ENCODE data around the gene RBBP8NL.

RBBP8NL gene

GRCh38 chr20:62423326-62423706, 4.0 kb downstream of the RBBP8NL start:
- no peak for DNase-seq (ENCODE audit: low spot score)
- TF ChIP-seq CTCF (IDR thresholded peaks at IDR 0.05; ENCODE audit: borderline replicate concordance, control extremely low read depth, extremely low read depth, insufficient read depth, missing control alignments) = no peak
- in situ Hi-C loops (cut with MboI; ENCODE audit: low sequenced_read_pairs, unreplicated experiment) = no loop called here

GRCh38 chr20:62422636-62423325, 4.6 kb downstream of the RBBP8NL start:
- no peak for TF ChIP-seq CTCF (IDR thresholded peaks at IDR 0.05; ENCODE audit: borderline replicate concordance, control extremely low read depth, extremely low read depth, insufficient read depth, missing control alignments)
- no peak for DNase-seq (ENCODE audit: low spot score)
- in situ Hi-C loops (cut with MboI; ENCODE audit: low sequenced_read_pairs, unreplicated experiment) = no loop called here

DNA sequence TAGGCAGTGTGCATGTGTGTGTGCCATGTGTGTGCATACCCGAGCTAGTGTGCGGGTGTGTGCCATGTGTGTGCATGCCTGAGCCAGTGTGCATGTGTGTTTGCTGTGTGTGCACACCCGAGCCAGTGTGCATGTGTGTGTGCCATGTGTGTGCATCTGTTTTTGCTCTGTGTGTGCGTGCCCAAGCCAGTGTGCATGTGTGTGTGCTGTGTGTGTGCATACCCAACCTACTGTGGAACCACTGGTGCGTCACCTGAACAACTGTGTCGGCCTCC, 5.7 kb downstream of the RBBP8NL start:
- DNase-seq (ENCODE audit: low spot score) = no peak
- TF ChIP-seq CTCF (IDR thresholded peaks at IDR 0.05; ENCODE audit: borderline replicate concordance, control extremely low read depth, extremely low read depth, insufficient read depth, missing control alignments) = no peak
- in situ Hi-C loops (cut with MboI; ENCODE audit: low sequenced_read_pairs, unreplicated experiment) = no loop called here

DNA sequence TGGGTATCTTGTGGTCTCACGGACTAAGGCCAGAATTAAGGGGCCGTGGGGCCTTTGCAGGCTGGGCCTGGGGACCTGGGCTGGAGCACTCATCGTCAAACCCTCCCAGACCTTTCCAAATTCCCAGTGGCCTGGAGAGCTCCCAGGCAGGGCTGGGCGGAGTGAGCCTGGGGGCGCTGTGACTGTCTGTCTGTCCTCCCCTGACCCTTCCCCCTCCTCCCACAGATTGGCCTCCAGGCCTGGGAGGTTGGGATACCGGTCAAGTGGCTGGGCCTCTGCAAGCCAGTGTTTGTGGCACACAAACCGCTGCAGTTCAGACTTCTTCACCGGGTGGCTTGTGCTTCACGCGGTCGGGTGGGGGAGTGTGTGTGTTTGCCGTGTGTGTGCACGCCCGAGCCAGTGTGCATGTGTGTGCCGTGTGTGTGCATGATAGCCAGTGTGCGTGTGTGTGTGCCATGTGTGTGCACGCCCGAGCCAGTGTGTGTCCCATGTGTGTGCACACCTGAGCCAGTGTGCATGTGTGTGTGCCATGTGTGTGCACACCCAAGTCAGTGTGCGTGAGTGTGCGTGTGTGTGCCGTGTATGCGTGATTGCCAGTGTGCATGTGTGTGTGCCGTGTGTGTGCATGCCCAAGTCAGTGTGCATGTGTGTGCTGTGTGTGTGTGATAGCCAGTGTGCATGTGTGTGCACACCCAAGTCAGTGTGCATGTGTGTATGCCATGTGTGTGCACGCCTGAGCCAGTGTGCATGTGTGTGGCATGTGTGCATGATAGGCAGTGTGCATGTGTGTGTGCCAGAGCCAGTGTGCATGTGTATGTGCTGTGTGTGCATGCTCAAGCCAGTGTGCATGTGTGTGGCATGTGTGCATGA, 6.3 kb downstream of the RBBP8NL start:
- in situ Hi-C loops (cut with MboI; ENCODE audit: low sequenced_read_pairs, unreplicated experiment) = no loop called here

GRCh38 chr20:62419759-62420158, 7.6 kb downstream of the RBBP8NL start:
- DNase-seq (ENCODE audit: low spot score) = no peak
- TF ChIP-seq CTCF (IDR thresholded peaks at IDR 0.05; ENCODE audit: borderline replicate concordance, control extremely low read depth, extremely low read depth, insufficient read depth, missing control alignments) = no peak
- in situ Hi-C loops (cut with MboI; ENCODE audit: low sequenced_read_pairs, unreplicated experiment) = no loop called here

More for the DNA sequence above, 6.3 kb downstream of the RBBP8NL start:
- no peak for TF ChIP-seq CTCF (IDR thresholded peaks at IDR 0.05; ENCODE audit: borderline replicate concordance, control extremely low read depth, extremely low read depth, insufficient read depth, missing control alignments)
- no peak for DNase-seq (ENCODE audit: low spot score)

DNA sequence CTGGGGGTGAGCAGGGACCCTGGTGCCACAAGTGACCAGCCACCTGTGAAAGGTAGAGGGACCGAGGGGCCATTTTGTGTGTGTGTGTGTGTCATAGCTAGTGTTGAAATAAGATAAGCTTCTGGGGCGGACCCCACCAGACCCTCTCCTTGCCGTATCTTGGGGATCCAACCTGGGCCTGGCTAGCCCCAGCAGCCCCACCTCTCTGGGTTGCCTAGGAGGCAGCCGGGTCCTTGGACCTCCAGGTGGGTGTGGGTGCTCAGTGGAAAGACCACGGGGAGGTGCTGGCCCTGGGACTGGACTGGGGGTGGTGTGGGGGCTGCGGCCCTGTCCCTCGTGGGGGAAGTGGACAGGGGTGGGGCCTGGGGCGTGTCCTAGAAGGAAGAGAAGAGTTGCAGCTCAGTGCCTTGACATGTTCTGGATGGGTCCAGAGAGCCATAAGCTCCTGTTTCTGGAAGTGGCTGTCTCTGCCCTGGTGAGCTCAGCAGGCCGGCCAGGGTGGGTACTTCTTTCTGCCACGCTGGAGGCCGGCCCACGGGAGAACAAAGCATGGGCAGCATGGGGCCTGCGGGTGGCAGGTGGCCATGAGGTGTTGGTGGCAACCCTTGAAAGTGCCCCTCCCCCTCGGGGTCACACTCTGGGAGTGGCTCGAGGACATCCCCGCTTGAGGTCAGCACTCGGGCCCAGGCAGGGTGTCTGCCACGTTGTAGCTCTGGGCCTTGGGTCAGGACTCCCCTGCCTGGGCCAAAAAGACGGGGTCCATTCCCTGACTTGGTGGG, 8.4 kb downstream of the RBBP8NL start:
- in situ Hi-C loops (cut with MboI; ENCODE audit: low sequenced_read_pairs, unreplicated experiment) = no loop called here
- TF ChIP-seq CTCF (IDR thresholded peaks at IDR 0.05; ENCODE audit: borderline replicate concordance, control extremely low read depth, extremely low read depth, insufficient read depth, missing control alignments) = no peak

More for the DNA sequence above, 8.4 kb downstream of the RBBP8NL start:
- DNase-seq (ENCODE audit: low spot score) = no peak
